ENCODE data around the gene ARHGAP21.

- no peak for TF ChIP-seq EP300 (IDR thresholded peaks at IDR 0.05)
- TF ChIP-seq, protein P1, sequence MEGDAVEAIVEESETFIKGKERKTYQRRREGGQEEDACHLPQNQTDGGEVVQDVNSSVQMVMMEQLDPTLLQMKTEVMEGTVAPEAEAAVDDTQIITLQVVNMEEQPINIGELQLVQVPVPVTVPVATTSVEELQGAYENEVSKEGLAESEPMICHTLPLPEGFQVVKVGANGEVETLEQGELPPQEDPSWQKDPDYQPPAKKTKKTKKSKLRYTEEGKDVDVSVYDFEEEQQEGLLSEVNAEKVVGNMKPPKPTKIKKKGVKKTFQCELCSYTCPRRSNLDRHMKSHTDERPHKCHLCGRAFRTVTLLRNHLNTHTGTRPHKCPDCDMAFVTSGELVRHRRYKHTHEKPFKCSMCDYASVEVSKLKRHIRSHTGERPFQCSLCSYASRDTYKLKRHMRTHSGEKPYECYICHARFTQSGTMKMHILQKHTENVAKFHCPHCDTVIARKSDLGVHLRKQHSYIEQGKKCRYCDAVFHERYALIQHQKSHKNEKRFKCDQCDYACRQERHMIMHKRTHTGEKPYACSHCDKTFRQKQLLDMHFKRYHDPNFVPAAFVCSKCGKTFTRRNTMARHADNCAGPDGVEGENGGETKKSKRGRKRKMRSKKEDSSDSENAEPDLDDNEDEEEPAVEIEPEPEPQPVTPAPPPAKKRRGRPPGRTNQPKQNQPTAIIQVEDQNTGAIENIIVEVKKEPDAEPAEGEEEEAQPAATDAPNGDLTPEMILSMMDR (IDR thresholded peaks at IDR 0.05) = no peak
- no peak for TF ChIP-seq POLR2A (IDR thresholded peaks at IDR 0.05)
Observed at GRCh38 chr10:24652381-24652957, 71.2 kb downstream of the ARHGAP21 start.
